ENCODE measurements around the gene OR4D9.

OR4D9 gene

DNA sequence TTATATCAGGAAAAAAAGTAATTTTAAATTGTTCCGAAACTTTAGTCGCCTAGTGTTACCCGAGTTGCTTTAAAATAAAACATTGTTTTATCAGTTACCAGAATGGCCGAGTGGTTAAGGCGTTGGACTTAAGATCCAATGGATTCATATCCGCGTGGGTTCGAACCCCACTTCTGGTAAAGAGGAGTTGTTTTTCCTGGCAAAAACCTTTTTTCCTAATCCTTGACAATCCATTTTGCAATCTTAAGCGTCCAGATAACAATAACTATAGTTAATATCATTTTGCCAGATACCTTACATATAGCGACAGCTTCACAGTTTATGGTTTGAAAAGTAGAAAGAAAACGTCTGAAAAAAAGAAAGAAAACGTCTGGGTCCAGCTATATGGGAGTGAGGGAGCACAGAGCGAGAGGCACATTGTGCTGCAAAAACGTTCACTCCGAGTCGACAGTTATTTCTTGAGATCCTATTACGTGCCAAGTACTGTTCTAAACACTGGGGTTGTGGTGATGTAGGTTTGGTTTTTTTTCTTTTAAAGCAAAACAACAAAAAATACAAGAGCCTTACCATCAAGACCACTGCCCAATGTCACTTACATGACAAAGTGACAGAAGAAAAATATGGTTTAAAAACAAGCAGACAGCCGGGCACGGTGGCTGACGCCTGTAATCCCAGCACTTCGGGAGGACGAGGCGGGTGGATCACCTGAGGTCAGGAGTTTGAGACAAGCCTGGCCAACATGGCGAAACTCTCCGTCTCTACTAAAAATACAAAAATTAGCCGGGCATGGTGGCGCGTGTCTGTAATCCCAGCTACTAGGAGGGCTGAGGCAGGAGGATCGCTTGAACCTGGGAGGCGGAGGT is 40.6 kb downstream of the OR4D9 start:
- H3K27me3 ChIP-seq (ENCODE audit: insufficient read depth, low read depth, severe bottlenecking), result no peaks in the 10 kb centered on the region
- TF ChIP-seq, protein P1, sequence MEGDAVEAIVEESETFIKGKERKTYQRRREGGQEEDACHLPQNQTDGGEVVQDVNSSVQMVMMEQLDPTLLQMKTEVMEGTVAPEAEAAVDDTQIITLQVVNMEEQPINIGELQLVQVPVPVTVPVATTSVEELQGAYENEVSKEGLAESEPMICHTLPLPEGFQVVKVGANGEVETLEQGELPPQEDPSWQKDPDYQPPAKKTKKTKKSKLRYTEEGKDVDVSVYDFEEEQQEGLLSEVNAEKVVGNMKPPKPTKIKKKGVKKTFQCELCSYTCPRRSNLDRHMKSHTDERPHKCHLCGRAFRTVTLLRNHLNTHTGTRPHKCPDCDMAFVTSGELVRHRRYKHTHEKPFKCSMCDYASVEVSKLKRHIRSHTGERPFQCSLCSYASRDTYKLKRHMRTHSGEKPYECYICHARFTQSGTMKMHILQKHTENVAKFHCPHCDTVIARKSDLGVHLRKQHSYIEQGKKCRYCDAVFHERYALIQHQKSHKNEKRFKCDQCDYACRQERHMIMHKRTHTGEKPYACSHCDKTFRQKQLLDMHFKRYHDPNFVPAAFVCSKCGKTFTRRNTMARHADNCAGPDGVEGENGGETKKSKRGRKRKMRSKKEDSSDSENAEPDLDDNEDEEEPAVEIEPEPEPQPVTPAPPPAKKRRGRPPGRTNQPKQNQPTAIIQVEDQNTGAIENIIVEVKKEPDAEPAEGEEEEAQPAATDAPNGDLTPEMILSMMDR (IDR thresholded peaks at IDR 0.05; ENCODE audit: low read depth, low read length), result no peak
- no peaks in the 10 kb centered on the region for H3K9me3 ChIP-seq (ENCODE audit: severe bottlenecking)
- no peak for DNase-seq
- H3K4me3 ChIP-seq (ENCODE audit: low read depth, low read length), result peak overlapping the region; percentile 53; the same call in 1 of the 2 replicates
- H3K36me3 ChIP-seq, result no peaks in the 10 kb centered on the region
- no peak overlapping the region for H3K27ac ChIP-seq

DNA sequence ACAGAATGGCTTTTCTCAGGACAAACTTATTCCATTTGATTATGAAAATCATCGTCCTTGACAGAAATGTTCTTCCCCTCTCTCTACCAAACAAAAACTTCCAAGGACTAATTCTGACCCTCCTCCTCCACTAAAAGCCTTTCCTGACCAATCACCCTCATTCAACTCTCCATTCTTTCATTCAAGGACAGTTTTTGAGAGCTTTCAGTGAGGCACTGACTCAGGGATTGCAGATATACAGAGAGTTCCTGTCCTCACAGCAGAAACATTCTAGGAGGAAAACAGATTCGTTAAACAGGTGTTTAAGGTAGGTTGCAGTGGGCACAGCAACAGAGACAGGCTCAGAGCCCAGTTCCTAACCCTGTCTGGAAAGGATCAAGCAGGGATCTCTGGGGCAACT is 41.5 kb downstream of the OR4D9 start:
- DNase-seq, result no peak
- TF ChIP-seq, protein P1 (IDR thresholded peaks at IDR 0.05; ENCODE audit: low read depth, low read length), result no peak
- Histone ChIP-seq H3K27me3 (ENCODE audit: insufficient read depth, low read depth, severe bottlenecking) (no peaks in the 10 kb centered on the region), H3K4me3 (ENCODE audit: low read depth, low read length) (no peak overlapping the region), H3K36me3 (no peaks in the 10 kb centered on the region), H3K27ac (no peak overlapping the region), H3K9me3 (ENCODE audit: severe bottlenecking) (no peaks in the 10 kb centered on the region)

DNA sequence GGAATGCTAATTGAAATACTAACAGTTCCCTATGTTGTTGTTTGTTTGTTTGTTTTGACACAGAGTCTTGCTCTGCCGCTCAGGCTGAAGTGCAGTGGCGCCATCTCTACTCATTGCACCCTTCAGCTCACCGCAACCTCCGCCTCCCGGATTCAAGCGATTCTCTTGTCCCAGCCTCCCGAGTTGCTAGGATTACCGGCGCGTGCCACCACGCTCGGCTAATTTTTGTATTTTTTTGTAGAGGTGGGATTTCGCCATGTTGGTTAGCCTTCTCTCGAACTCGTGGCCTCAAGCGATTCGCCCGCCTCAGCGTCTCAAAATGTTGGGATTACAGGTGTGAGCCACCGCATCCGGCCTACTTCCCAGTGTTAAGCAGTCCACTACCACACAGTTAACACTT is 42.0 kb downstream of the OR4D9 start:
- TF ChIP-seq, protein P1 (IDR thresholded peaks at IDR 0.05; ENCODE audit: low read depth, low read length), result no peak
- Histone ChIP-seq H3K27ac (no peak overlapping the region), H3K36me3 (no peaks in the 10 kb centered on the region), H3K27me3 (ENCODE audit: insufficient read depth, low read depth, severe bottlenecking) (no peaks in the 10 kb centered on the region), H3K4me3 (ENCODE audit: low read depth, low read length) (no peak overlapping the region), H3K9me3 (ENCODE audit: severe bottlenecking) (no peaks in the 10 kb centered on the region)
- no peak for DNase-seq

DNA sequence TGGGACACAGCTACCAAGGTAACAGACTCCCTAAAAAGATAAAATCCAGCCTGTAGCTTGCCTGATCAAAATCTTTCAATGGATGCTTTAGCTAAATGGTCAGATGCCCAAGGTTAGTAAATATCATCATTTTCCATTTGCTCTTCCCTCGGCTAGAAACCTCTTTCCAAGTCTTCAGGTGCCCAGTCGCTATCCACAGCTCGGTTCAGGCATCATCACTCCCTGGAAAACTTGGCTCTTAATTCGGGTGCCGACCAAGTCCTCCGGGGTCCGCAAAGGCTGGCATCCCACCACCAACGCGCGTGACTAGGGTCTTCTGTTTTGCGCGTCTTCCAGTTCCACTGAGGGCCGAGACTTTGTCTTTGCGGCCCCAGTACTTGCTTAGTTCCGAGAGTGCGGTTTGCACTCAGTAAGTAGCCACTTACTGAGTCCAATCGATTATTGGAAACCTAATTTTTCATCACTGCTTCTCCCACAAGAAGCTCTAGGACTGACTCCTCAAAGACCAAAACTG is 44.3 kb downstream of the OR4D9 start:
- no peak for DNase-seq
- TF ChIP-seq, protein P1 (IDR thresholded peaks at IDR 0.05; ENCODE audit: low read depth, low read length), result no peak
- H3K27me3 ChIP-seq (ENCODE audit: insufficient read depth, low read depth, severe bottlenecking), result no peaks in the 10 kb centered on the region
- no peak overlapping the region for H3K4me3 ChIP-seq (ENCODE audit: low read depth, low read length)
- H3K9me3 ChIP-seq (ENCODE audit: severe bottlenecking), result no peaks in the 10 kb centered on the region
- H3K27ac ChIP-seq, result no peak overlapping the region
- H3K36me3 ChIP-seq, result peaks cover 4% of the 10 kb centered on the region

DNA sequence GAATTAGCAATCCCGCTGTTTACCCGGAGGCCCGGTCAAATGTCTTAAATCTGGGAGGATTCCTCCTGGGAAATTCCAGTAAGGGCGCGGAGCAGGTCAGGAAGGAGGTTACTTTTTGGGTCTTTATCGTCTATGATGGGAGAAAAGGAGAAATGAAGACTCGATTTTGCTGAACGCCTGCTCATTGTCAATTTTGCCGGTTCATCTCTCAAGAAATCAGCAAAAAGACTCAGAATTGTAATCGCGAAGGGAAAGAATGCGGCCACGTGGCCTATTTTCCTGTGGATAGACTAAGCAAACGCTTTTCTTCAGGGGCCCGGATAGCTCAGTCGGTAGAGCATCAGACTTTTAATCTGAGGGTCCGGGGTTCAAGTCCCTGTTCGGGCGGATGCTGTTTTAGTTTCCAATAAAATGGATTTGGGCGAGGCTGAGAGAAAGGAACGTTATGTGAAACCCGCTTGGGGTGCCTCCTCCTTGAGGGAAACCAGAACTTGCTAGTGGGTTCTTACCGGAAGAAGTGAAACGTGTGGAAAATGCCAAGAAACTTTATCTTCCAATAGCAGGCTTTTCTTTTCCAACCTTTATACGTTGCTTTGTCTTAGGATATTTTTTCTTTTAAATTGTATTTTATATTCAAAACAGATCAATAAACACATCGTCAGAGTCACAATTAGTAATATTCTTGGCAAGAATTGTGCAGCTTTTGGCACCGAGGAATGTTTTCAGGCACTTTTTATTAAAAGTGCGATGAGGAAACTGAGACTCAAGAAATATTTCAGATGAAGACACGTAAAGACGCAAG is 45.0 kb downstream of the OR4D9 start:
- Histone ChIP-seq H3K27me3 (ENCODE audit: insufficient read depth, low read depth, severe bottlenecking) (no peaks in the 10 kb centered on the region), H3K36me3 (peaks cover 4% of the 10 kb centered on the region), H3K4me3 (ENCODE audit: low read depth, low read length) (no peak overlapping the region), H3K27ac (no peak overlapping the region), H3K9me3 (ENCODE audit: severe bottlenecking) (no peaks in the 10 kb centered on the region)
- DNase-seq, result no peak
- TF ChIP-seq, protein P1 (IDR thresholded peaks at IDR 0.05; ENCODE audit: low read depth, low read length), result no peak

Measured in WERI-Rb-1 (cell line).